ENCODE results near the gene EID2. TPM values are rescaled to one million over a fixed set of nuclear protein-coding genes. Genes with fewer than 3 reads are reported as not detected.

EID2 gene
- total RNA-seq, 1 donor from 2014 or later = 11.6 TPM

DNA sequence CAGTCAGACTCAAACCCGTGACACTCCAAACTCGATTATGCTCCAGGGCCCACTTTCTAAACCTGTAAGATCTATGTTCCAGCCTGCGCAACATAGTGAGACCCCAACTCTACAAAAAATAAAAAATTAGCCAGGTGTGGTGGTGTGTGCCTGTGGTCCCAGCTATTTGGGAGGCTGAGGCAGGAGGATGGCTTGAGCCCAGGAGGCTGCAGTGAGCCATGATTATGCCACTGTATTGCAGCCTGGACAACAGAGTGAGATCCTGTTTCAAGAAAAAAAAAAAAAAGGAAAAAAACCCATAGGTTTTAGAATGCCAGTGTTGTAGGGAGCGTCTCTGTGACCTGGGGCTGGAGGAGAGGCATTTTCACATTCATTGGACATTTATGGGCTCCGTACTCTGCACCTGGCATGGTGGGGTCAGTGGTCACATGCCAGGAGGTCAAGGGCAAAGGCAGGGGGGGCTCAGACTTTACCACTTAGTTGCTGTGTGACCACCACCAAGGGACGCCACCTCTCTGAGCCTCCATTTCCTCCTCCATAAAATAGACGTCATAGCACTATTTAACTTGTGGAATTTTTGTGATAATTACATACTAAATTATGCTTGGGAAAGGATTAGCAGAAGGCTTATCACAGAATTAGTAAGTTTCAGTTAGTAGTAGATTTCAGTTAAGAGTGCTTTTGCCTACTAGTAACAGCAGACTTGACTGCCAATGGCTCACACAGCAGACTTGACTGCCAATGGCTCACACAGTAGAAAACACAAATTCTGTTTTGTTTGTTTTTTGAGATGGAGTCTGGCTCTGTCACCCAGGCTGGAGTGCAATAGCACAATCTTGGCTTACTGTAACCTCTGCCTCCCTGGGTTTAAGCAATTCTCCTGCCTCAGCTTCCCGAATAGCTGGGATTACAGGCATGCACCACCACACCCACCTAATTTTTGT is 19.1 kb downstream of the EID2 start:
- no peak for DNase-seq (ENCODE audit: low read depth)
- peaks cover 17% of the 10 kb centered on the region for H3K27me3 ChIP-seq (ENCODE audit: control insufficient read depth, insufficient read depth, low read length)
- TF ChIP-seq, protein P1, sequence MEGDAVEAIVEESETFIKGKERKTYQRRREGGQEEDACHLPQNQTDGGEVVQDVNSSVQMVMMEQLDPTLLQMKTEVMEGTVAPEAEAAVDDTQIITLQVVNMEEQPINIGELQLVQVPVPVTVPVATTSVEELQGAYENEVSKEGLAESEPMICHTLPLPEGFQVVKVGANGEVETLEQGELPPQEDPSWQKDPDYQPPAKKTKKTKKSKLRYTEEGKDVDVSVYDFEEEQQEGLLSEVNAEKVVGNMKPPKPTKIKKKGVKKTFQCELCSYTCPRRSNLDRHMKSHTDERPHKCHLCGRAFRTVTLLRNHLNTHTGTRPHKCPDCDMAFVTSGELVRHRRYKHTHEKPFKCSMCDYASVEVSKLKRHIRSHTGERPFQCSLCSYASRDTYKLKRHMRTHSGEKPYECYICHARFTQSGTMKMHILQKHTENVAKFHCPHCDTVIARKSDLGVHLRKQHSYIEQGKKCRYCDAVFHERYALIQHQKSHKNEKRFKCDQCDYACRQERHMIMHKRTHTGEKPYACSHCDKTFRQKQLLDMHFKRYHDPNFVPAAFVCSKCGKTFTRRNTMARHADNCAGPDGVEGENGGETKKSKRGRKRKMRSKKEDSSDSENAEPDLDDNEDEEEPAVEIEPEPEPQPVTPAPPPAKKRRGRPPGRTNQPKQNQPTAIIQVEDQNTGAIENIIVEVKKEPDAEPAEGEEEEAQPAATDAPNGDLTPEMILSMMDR (IDR thresholded peaks at IDR 0.05; ENCODE audit: insufficient read depth, low read length, poor library complexity, severe bottlenecking) = no peak
- no peak overlapping the region for H3K4me3 ChIP-seq (ENCODE audit: low read depth, low read length)
- H3K36me3 ChIP-seq (ENCODE audit: control insufficient read depth, insufficient read depth, low read length) = no peaks in the 10 kb centered on the region

DNA sequence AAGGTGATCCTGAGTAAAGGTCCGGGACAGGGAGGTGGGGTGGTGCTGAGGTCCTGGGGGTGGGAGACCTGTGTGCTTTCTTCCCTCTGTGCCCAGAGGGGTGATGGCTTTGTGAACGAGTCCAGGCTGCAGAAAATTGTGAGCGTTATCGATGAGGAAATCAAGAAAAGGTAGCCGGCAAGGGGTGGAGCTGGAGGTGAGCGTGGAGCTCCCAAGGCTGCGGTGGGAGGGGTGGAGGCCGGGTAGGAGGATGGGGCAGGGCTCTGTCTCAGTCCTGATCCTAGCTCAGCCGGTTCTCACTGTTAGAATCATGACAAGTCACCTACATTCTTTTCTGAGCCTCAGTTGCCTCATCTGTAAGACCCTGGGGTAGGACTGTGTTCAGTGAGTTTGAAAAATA is 21.0 kb downstream of the EID2 start:
- no peak overlapping the region for H3K4me3 ChIP-seq (ENCODE audit: low read depth, low read length)
- no peaks in the 10 kb centered on the region for H3K36me3 ChIP-seq (ENCODE audit: control insufficient read depth, insufficient read depth, low read length)
- TF ChIP-seq, protein P1 (IDR thresholded peaks at IDR 0.05; ENCODE audit: insufficient read depth, low read length, poor library complexity, severe bottlenecking) = no peak
- no peak for DNase-seq (ENCODE audit: low read depth)
- H3K27me3 ChIP-seq (ENCODE audit: control insufficient read depth, insufficient read depth, low read length) = peaks cover 36% of the 10 kb centered on the region

DNA sequence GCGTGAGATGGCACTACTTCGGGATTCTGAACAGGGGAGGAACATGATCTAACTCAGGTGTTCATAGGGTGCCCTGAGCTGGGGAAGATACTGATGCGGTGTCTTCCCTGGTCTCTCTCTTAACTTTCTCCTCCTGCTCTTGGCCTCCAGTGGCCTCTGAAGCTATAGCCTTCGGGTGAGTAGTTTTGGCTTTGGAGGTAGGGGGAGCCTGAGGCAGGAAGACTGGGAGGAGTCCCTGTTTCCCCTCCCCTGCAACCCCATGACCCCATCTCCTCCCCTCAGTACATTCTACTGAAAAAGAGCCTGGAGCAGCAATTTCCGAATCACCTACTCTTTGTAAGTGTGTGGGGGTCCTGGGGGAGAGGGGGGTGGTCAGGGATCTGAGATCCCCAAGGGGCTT is 21.5 kb downstream of the EID2 start:
- no peak for DNase-seq (ENCODE audit: low read depth)
- peaks cover 37% of the 10 kb centered on the region for H3K27me3 ChIP-seq (ENCODE audit: control insufficient read depth, insufficient read depth, low read length)
- TF ChIP-seq, protein P1 (IDR thresholded peaks at IDR 0.05; ENCODE audit: insufficient read depth, low read length, poor library complexity, severe bottlenecking) = no peak
- H3K4me3 ChIP-seq (ENCODE audit: low read depth, low read length) = no peak overlapping the region
- H3K36me3 ChIP-seq (ENCODE audit: control insufficient read depth, insufficient read depth, low read length) = no peaks in the 10 kb centered on the region

DNA sequence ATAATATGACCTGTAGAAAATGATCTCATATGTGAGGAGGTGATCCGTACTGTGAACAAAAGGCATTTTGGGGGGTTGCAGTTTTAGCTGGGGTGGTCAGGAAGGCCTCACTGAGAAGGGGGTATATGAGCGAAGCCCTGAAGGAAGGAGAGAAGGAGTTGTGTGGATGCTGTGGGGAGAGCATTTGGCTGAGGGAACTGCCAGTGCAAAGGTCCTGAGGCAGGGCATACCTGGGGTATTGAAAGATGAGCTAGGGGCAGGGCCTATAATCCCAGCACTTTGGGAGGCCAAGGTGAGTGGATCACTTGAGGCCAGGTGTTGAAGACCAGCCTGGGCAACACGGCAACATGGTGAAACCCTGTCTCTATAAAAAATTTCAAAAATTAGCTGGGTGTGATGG is 22.5 kb downstream of the EID2 start:
- no peaks in the 10 kb centered on the region for H3K36me3 ChIP-seq (ENCODE audit: control insufficient read depth, insufficient read depth, low read length)
- no peak overlapping the region for H3K4me3 ChIP-seq (ENCODE audit: low read depth, low read length)
- H3K27me3 ChIP-seq (ENCODE audit: control insufficient read depth, insufficient read depth, low read length) = peaks cover 37% of the 10 kb centered on the region
- TF ChIP-seq, protein P1 (IDR thresholded peaks at IDR 0.05; ENCODE audit: insufficient read depth, low read length, poor library complexity, severe bottlenecking) = no peak
- DNase-seq (ENCODE audit: low read depth) = no peak

DNA sequence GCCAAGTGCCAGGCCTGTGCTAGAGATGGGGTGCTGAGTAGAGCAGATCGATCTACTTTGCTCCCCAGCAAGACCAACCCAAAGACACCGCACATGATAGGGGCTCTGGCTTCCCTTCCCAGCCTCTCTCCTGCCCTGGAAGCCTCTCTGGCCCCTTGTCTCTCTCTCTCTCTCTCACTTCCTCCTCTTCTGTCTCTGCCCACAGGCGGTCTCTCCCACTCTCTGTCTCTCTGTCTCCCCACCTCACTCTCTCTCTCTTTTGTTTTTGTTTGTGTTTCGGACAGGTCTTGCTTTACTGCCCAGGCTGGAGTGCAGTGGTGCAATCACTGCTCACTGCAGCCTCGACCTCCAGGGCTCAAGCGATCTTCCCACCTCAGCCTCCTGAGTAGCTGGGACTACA is 23.7 kb downstream of the EID2 start:
- H3K4me3 ChIP-seq (ENCODE audit: low read depth, low read length) = no peak overlapping the region
- H3K36me3 ChIP-seq (ENCODE audit: control insufficient read depth, insufficient read depth, low read length) = no peaks in the 10 kb centered on the region
- TF ChIP-seq, protein P1 (IDR thresholded peaks at IDR 0.05; ENCODE audit: insufficient read depth, low read length, poor library complexity, severe bottlenecking) = no peak
- no peak for DNase-seq (ENCODE audit: low read depth)
- peaks cover 38% of the 10 kb centered on the region for H3K27me3 ChIP-seq (ENCODE audit: control insufficient read depth, insufficient read depth, low read length)
